Measurements from ENCODE around the gene SSC4D. TPM values are rescaled to one million over a fixed set of nuclear protein-coding genes. Genes with fewer than 3 reads are reported as not detected.

Gene SSC4D
- total RNA-seq, 1 donor from 2014 or later = 6.0 TPM

GRCh38 chr7:76372984-76373833 is 36.3 kb downstream of the SSC4D start:
- no peaks in the 10 kb centered on the region for H3K36me3 Mint-ChIP-seq (ENCODE audit: low read depth, unreplicated experiment)
- peak overlapping the region; percentile 97 for H3K27ac Mint-ChIP-seq (ENCODE audit: unreplicated experiment)
- Histone ChIP-seq H3K79me2 (ENCODE audit: insufficient read depth, low read length) (no peaks in the 10 kb centered on the region), H3K4me1 (ENCODE audit: insufficient read depth, low read length) (peaks cover 13% of the 10 kb centered on the region), H3K4me2 (ENCODE audit: low read length) (peak overlapping the region; percentile 42), H3K9me3 (ENCODE audit: insufficient read depth, low read depth, low read length) (no peaks in the 10 kb centered on the region), H3K9ac (ENCODE audit: low read length) (peak overlapping the region; percentile 45), H3K27ac (ENCODE audit: low read depth, low read length) (peak overlapping the region; percentile 22), H4K20me1 (ENCODE audit: insufficient read depth, low read length) (no peaks in the 10 kb centered on the region), H3K36me3 (ENCODE audit: insufficient read depth, low read length) (no peaks in the 10 kb centered on the region), H3K27me3 (ENCODE audit: insufficient read depth, low read length) (no peaks in the 10 kb centered on the region), H2AFZ (ENCODE audit: low read depth, low read length) (peak overlapping the region; percentile 65), H3K4me3 (ENCODE audit: insufficient read depth, low read depth, low read length) (no peak overlapping the region)
- peaks cover 2% of the 10 kb centered on the region for H3K27me3 Mint-ChIP-seq (ENCODE audit: low read depth, unreplicated experiment)
- FAIRE-seq (no peak), DNase-seq (ENCODE audit: low read depth) (peak; percentile 75)
- H3K9me3 Mint-ChIP-seq (ENCODE audit: unreplicated experiment) = no peaks in the 10 kb centered on the region
- peaks cover 18% of the 10 kb centered on the region for H3K4me1 Mint-ChIP-seq (ENCODE audit: low read depth, unreplicated experiment)
- TF ChIP-seq CTCF (IDR thresholded peaks at IDR 0.05; ENCODE audit: insufficient read depth, low read depth, low read length) = no peak
- no peak for TF ChIP-seq EZH2 (IDR thresholded peaks at IDR 0.05; ENCODE audit: insufficient read depth, low read length)
- peak overlapping the region; percentile 27 for H3K4me3 Mint-ChIP-seq (ENCODE audit: unreplicated experiment)

- H3K4me3 ChIP-seq (ENCODE audit: insufficient read depth, low read depth, low read length) = no peak overlapping the region
- H3K4me2 ChIP-seq (ENCODE audit: low read length) = no peak overlapping the region
- no peak for FAIRE-seq
- no peak overlapping the region for H3K9ac ChIP-seq (ENCODE audit: low read length)
- H3K79me2 ChIP-seq (ENCODE audit: insufficient read depth, low read length) = no peaks in the 10 kb centered on the region
- H3K4me1 ChIP-seq (ENCODE audit: insufficient read depth, low read length) = peaks cover 2% of the 10 kb centered on the region
- no peak overlapping the region for H3K27ac Mint-ChIP-seq (ENCODE audit: unreplicated experiment)
- H3K36me3 ChIP-seq (ENCODE audit: insufficient read depth, low read length) = no peaks in the 10 kb centered on the region
- no peak overlapping the region for H3K27ac ChIP-seq (ENCODE audit: low read depth, low read length)
- H3K4me3 Mint-ChIP-seq (ENCODE audit: unreplicated experiment) = peak overlapping the region; percentile 11
- H2AFZ ChIP-seq (ENCODE audit: low read depth, low read length) = no peak overlapping the region
- H3K4me1 Mint-ChIP-seq (ENCODE audit: low read depth, unreplicated experiment) = peaks cover 12% of the 10 kb centered on the region
- no peaks in the 10 kb centered on the region for H3K9me3 ChIP-seq (ENCODE audit: insufficient read depth, low read depth, low read length)
- H3K27me3 ChIP-seq (ENCODE audit: insufficient read depth, low read length) = no peaks in the 10 kb centered on the region
- no peak for DNase-seq (ENCODE audit: low read depth)
- no peak for TF ChIP-seq CTCF (IDR thresholded peaks at IDR 0.05; ENCODE audit: insufficient read depth, low read depth, low read length)
- TF ChIP-seq EZH2 (IDR thresholded peaks at IDR 0.05; ENCODE audit: insufficient read depth, low read length) = no peak
- peaks cover 2% of the 10 kb centered on the region for H3K27me3 Mint-ChIP-seq (ENCODE audit: low read depth, unreplicated experiment)
- H3K36me3 Mint-ChIP-seq (ENCODE audit: low read depth, unreplicated experiment) = no peaks in the 10 kb centered on the region
- no peaks in the 10 kb centered on the region for H4K20me1 ChIP-seq (ENCODE audit: insufficient read depth, low read length)
- no peaks in the 10 kb centered on the region for H3K9me3 Mint-ChIP-seq (ENCODE audit: unreplicated experiment)
These were observed 38.1 kb downstream of the SSC4D start for GRCh38 chr7:76371396-76371795.

GRCh38 chr7:76369018-76369417 is 40.5 kb downstream of the SSC4D start:
- H3K4me1 ChIP-seq (ENCODE audit: insufficient read depth, low read length) = peaks cover 11% of the 10 kb centered on the region
- no peaks in the 10 kb centered on the region for H3K79me2 ChIP-seq (ENCODE audit: insufficient read depth, low read length)
- TF ChIP-seq CTCF (IDR thresholded peaks at IDR 0.05; ENCODE audit: insufficient read depth, low read depth, low read length) (no peak), EZH2 (IDR thresholded peaks at IDR 0.05; ENCODE audit: insufficient read depth, low read length) (no peak)
- DNase-seq (ENCODE audit: low read depth) (no peak), FAIRE-seq (no peak)
- Mint-ChIP-seq H3K27me3 (ENCODE audit: low read depth, unreplicated experiment) (peaks cover 2% of the 10 kb centered on the region), H3K36me3 (ENCODE audit: low read depth, unreplicated experiment) (no peaks in the 10 kb centered on the region), H3K27ac (ENCODE audit: unreplicated experiment) (no peak overlapping the region), H3K9me3 (ENCODE audit: unreplicated experiment) (no peaks in the 10 kb centered on the region), H3K4me3 (ENCODE audit: unreplicated experiment) (no peak overlapping the region), H3K4me1 (ENCODE audit: low read depth, unreplicated experiment) (peaks cover 20% of the 10 kb centered on the region)
- H2AFZ ChIP-seq (ENCODE audit: low read depth, low read length) = no peak overlapping the region
- no peak overlapping the region for H3K4me3 ChIP-seq (ENCODE audit: insufficient read depth, low read depth, low read length)
- no peaks in the 10 kb centered on the region for H3K27me3 ChIP-seq (ENCODE audit: insufficient read depth, low read length)
- no peak overlapping the region for H3K27ac ChIP-seq (ENCODE audit: low read depth, low read length)
- H3K9me3 ChIP-seq (ENCODE audit: insufficient read depth, low read depth, low read length) = no peaks in the 10 kb centered on the region
- no peak overlapping the region for H3K4me2 ChIP-seq (ENCODE audit: low read length)
- H3K9ac ChIP-seq (ENCODE audit: low read length) = no peak overlapping the region
- H3K36me3 ChIP-seq (ENCODE audit: insufficient read depth, low read length) = no peaks in the 10 kb centered on the region
- H4K20me1 ChIP-seq (ENCODE audit: insufficient read depth, low read length) = no peaks in the 10 kb centered on the region
